CD14-positive monocyte (primary cell): ENCODE data around the gene ZFHX3. TPM values are rescaled to one million over a fixed set of nuclear protein-coding genes. Genes with fewer than 3 reads are reported as not detected.

Source experiments
- DNase-seq, 3 donors: peaks; one replicate each; pipeline ENCODE4 v3.0.0-alpha.2; 2011 to 2022
- H2AFZ ChIP-seq: 2 replicates; pipeline ENCODE4 v1.6.0; 2012; ENCODE audit warnings: mild to moderate bottlenecking, low read depth, low read length, inconsistent platforms; ENCODE audit not compliant: insufficient read depth, poor library complexity, severe bottlenecking
- H3K27ac ChIP-seq, 2 donors: 1 replicate in 1 of 2; 2 replicates in 1 of 2; pipeline ENCODE4 v1.5.1; 2012 to 2013; ENCODE audit warnings: low read length in 2 of 2, control low read depth in 1 of 2, inconsistent platforms in 1 of 2, low read depth in 1 of 2, mild to moderate bottlenecking in 1 of 2
- H3K27me3 ChIP-seq, 2 donors: one replicate each; pipeline versions ENCODE4 v1.6.0 to v1.6.1; 2011 to 2013; ENCODE audit warnings: low read length in 2 of 2; ENCODE audit not compliant: control insufficient read depth in 2 of 2, insufficient read depth in 2 of 2
- H3K36me3 ChIP-seq, 2 donors: replicated peaks in 1 of 2; 1 replicate in 1 of 2; 2 replicates in 1 of 2; pipeline versions ENCODE4 v1.5.1 to v1.6.1; 2012 to 2013; ENCODE audit warnings: low read length in 2 of 2, control low read depth in 1 of 2, inconsistent platforms in 1 of 2, mild to moderate bottlenecking in 1 of 2; ENCODE audit not compliant: insufficient read depth in 2 of 2, control insufficient read depth in 1 of 2
- H3K4me1 ChIP-seq, 2 donors: 1 replicate in 1 of 2; 2 replicates in 1 of 2; pipeline versions ENCODE4 v1.5.1 to v1.6.1; 2012 to 2013; ENCODE audit warnings: low read length in 2 of 2, control low read depth in 1 of 2, inconsistent platforms in 1 of 2, mild to moderate bottlenecking in 1 of 2, moderate library complexity in 1 of 2; ENCODE audit not compliant: insufficient read depth in 2 of 2, control insufficient read depth in 1 of 2
- H3K4me2 ChIP-seq: replicated peaks from 2 replicates; pipeline ENCODE3; 2012; ENCODE audit warnings: low read length, moderate library complexity, mild to moderate bottlenecking; ENCODE audit not compliant: poor library complexity, severe bottlenecking; ENCODE audit errors: extremely low read depth
- H3K4me3 ChIP-seq, 3 experiments: fragments of 200-600 bp in 1 of 3; sonication (generic) in 1 of 3; replicated peaks in 1 of 3; 1 replicate in 2 of 3; 2 replicates in 1 of 3; pipeline ENCODE4 v1.5.1; 2011 to 2013; ENCODE audit warnings: low read length in 3 of 3, mild to moderate bottlenecking in 3 of 3, control low read depth in 2 of 3, low read depth in 2 of 3, inconsistent platforms in 1 of 3, moderate library complexity in 1 of 3
- H3K79me2 ChIP-seq: 2 replicates; pipeline ENCODE4 v1.6.0; 2012; ENCODE audit warnings: mild to moderate bottlenecking, control low read depth, inconsistent platforms, low read length, moderate library complexity; ENCODE audit not compliant: insufficient read depth
- H3K9ac ChIP-seq: 2 replicates; pipeline ENCODE4 v1.6.0; 2017; ENCODE audit warnings: low read length, mild to moderate bottlenecking; ENCODE audit not compliant: insufficient read depth, poor library complexity, severe bottlenecking
- H3K9me3 ChIP-seq, 2 donors: replicated peaks in 1 of 2; 1 replicate in 1 of 2; 2 replicates in 1 of 2; pipeline versions ENCODE4 v1.5.1 to v1.6.1; 2012 to 2013; ENCODE audit warnings: low read length in 2 of 2, control low read depth in 1 of 2; ENCODE audit not compliant: control insufficient read depth in 1 of 2, insufficient read depth in 1 of 2
- H4K20me1 ChIP-seq: 2 replicates; pipeline ENCODE4 v1.6.0; 2012; ENCODE audit warnings: mild to moderate bottlenecking, low read length, control low read depth, moderate library complexity; ENCODE audit not compliant: insufficient read depth
- H3K27ac Mint-ChIP-seq, 7 donors: one replicate each; pipeline ENCODE4 v1.8.0; 2020; ENCODE audit warnings: mild to moderate bottlenecking in 7 of 7, mixed read lengths in 7 of 7, moderate library complexity in 6 of 7, inconsistent platforms in 2 of 7
- H3K27me3 Mint-ChIP-seq, 3 donors: one replicate each; pipeline ENCODE4 v1.8.0; 2021 to 2022; ENCODE audit warnings: low read depth in 3 of 3, mild to moderate bottlenecking in 3 of 3, mixed read lengths in 3 of 3, moderate library complexity in 3 of 3, inconsistent platforms in 1 of 3
- H3K36me3 Mint-ChIP-seq, 2 donors: one replicate each; pipeline ENCODE4 v1.8.0; 2020; ENCODE audit warnings: mixed read lengths in 2 of 2, inconsistent platforms in 1 of 2, mild to moderate bottlenecking in 1 of 2
- H3K4me1 Mint-ChIP-seq: one replicate; pipeline ENCODE4 v1.8.0; 2020; ENCODE audit warnings: mild to moderate bottlenecking, mixed read lengths
- H3K4me3 Mint-ChIP-seq, 2 donors: one replicate each; pipeline ENCODE4 v1.8.0; 2020; ENCODE audit warnings: mild to moderate bottlenecking in 2 of 2, mixed read lengths in 2 of 2, moderate library complexity in 1 of 2
- H3K9me3 Mint-ChIP-seq, 7 donors: one replicate each; pipeline ENCODE4 v1.8.0; 2020 to 2022; ENCODE audit warnings: mixed read lengths in 7 of 7, mild to moderate bottlenecking in 6 of 7, moderate library complexity in 6 of 7, inconsistent platforms in 2 of 7
- CTCF ChIP-seq: fragments of 200-600 bp; IDR thresholded peaks from one replicate; pipeline ENCODE4 v1.8.0; 2022; ENCODE audit warnings: antibody characterized with exemption, mild to moderate bottlenecking
- WGBS: methylation state at CpG from one replicate; pipeline ENCODE4 v1.1.5; 2013; ENCODE audit warnings: missing lambda C conversion rate; ENCODE audit not compliant: insufficient coverage; 5-methylcytosine and 5-hydroxymethylcytosine counted together
- intact Hi-C, 2 donors: fragments of 100-400 bp; cut with micrococcal nuclease; formaldehyde crosslinking; loops; one replicate each; pipeline versions ENCODE4 v1.15.0 to v1.15.1; 2023
- polyA plus RNA-seq, 3 donors: library from polyadenylated mRNA; depleted of rRNA in 1 of 3; unstranded in 2 of 3; stranded (reverse) in 1 of 3; fragments of 300-500 nt in 2 of 3; fragments of >200 nt in 1 of 3; fragmentation: Illumina TruSeq in 2 of 3; gene quantifications; 1 replicate in 2 of 3; 2 replicates in 1 of 3; pipeline ENCODE4 v1.2.3, GENCODE V29; 2012 to 2021

The ZFHX3 gene
- polyA plus RNA-seq, 3 donors, result 0.42 to 4.2 (median 0.43) TPM

- intact Hi-C loops, result loop anchor here in 1 of 2 donors (10.0 kb wide), 1 partner anchor 892 kb away; the partner anchor contains the start of gene PMFBP1
- no peaks in the 10 kb centered on the region for H3K36me3 ChIP-seq
- TF ChIP-seq CTCF, result no peak
- H3K9me3 ChIP-seq, result peaks cover 0 to 5% of the 10 kb centered on the region in 2 donors
- peak overlapping the region; percentile 45 for H3K9ac ChIP-seq
- peak overlapping the region in 1 of 2 donors; percentile 39 for H3K27ac ChIP-seq
- peak overlapping the region in 2 of 3 experiments; percentile 15 to 66 for H3K4me3 ChIP-seq
- peaks cover 11% of the 10 kb centered on the region for H4K20me1 ChIP-seq
- peak in 1 of 3 donors; percentile 16 for DNase-seq
- H3K27me3 Mint-ChIP-seq, result peaks cover 52 to 71% (median 53%) of the 10 kb centered on the region in 3 donors
- peaks cover 89 to 96% of the 10 kb centered on the region in 2 donors for H3K4me1 ChIP-seq
- H3K9me3 Mint-ChIP-seq, result peaks cover 0 to 16% (median 14%) of the 10 kb centered on the region in 7 donors
- WGBS, result 7% methylated on average over 38 of the region's 49 CpGs
- H3K36me3 Mint-ChIP-seq, result peaks cover 9 to 18% of the 10 kb centered on the region in 2 donors
- peak overlapping the region; percentile 60 for H3K4me2 ChIP-seq
- H3K27ac Mint-ChIP-seq, result peak overlapping the region in 5 of 7 donors; percentile 37 to 90 (median 69)
- H3K79me2 ChIP-seq, result no peaks in the 10 kb centered on the region
- peak overlapping the region; percentile 71 to 94 for H3K4me3 Mint-ChIP-seq
- peaks cover 36 to 56% of the 10 kb centered on the region in 2 donors for H3K27me3 ChIP-seq
- peaks cover 91% of the 10 kb centered on the region for H3K4me1 Mint-ChIP-seq
- H2AFZ ChIP-seq, result peak overlapping the region; percentile 74
Observed at GRCh38 chr16:73066331-73066926, 18.5 kb upstream of the ZFHX3 start.

GRCh38 chr16:73065632-73066330 is 17.9 kb upstream of the ZFHX3 start:
- DNase-seq, result peak; percentile 53 to 58 (median 57)
- peaks cover 83 to 93% of the 10 kb centered on the region in 2 donors for H3K4me1 ChIP-seq
- H3K27ac ChIP-seq, result peak overlapping the region in 1 of 2 donors; percentile 39
- peak overlapping the region; percentile 60 for H3K4me2 ChIP-seq
- H3K9ac ChIP-seq, result peak overlapping the region; percentile 45
- peak overlapping the region; percentile 14 to 66 (median 15) for H3K4me3 ChIP-seq
- intact Hi-C loops, result loop anchor here in 1 of 2 donors (1.0 to 10.0 kb wide), 3 partner anchors 8 to 891 kb away; partner anchors contain the start of gene PMFBP1
- no peak for TF ChIP-seq CTCF
- Mint-ChIP-seq H3K27ac (peak overlapping the region in 6 of 7 donors; percentile 25 to 90 (median 66)), H3K4me1 (peaks cover 87% of the 10 kb centered on the region), H3K27me3 (peaks cover 53 to 72% (median 57%) of the 10 kb centered on the region in 3 donors), H3K36me3 (peaks cover 9 to 18% of the 10 kb centered on the region in 2 donors), H3K4me3 (peak overlapping the region; percentile 71 to 94), H3K9me3 (peaks cover 0 to 19% (median 14%) of the 10 kb centered on the region in 7 donors)
- no peaks in the 10 kb centered on the region for H3K36me3 ChIP-seq
- H3K27me3 ChIP-seq, result peaks cover 42 to 62% of the 10 kb centered on the region in 2 donors
- 4% methylated on average over 35 of the region's 43 CpGs for WGBS
- no peaks in the 10 kb centered on the region for H3K79me2 ChIP-seq
- H4K20me1 ChIP-seq, result peaks cover 14% of the 10 kb centered on the region
- H2AFZ ChIP-seq, result peak overlapping the region; percentile 74
- peaks cover 0 to 5% of the 10 kb centered on the region in 2 donors for H3K9me3 ChIP-seq
